Cardiac fibroblast (primary cell): ENCODE results near the gene YBX3.
A peak's percentile ranks its signal among the peaks of the same experiment; 100 is the strongest.
"Not testable (repeated sequence)": the region's sequence is repeated elsewhere in the genome, so short reads cannot be mapped to it uniquely, and the experiment has no call there.

Source experiments
- DNase-seq, 2 donors: peaks; one replicate each; pipeline versions ENCODE4 v3.0.0 to v3.0.0-alpha.2; 2010; ENCODE audit warnings: low read depth in 2 of 2
- H3K4me3 ChIP-seq, 2 donors: replicated peaks in 1 of 2; 1 replicate in 1 of 2; 2 replicates in 1 of 2; pipeline ENCODE4 v1.5.1; 2011; ENCODE audit warnings: low read depth in 2 of 2, low read length in 2 of 2, mild to moderate bottlenecking in 2 of 2, moderate library complexity in 1 of 2
- TF ChIP-seq, protein P1 (sequence below): IDR thresholded peaks from one replicate; pipeline ENCODE4 v1.5.1; 2011; ENCODE audit warnings: low read depth, mild to moderate bottlenecking, low read length, inconsistent platforms

YBX3 gene

DNA sequence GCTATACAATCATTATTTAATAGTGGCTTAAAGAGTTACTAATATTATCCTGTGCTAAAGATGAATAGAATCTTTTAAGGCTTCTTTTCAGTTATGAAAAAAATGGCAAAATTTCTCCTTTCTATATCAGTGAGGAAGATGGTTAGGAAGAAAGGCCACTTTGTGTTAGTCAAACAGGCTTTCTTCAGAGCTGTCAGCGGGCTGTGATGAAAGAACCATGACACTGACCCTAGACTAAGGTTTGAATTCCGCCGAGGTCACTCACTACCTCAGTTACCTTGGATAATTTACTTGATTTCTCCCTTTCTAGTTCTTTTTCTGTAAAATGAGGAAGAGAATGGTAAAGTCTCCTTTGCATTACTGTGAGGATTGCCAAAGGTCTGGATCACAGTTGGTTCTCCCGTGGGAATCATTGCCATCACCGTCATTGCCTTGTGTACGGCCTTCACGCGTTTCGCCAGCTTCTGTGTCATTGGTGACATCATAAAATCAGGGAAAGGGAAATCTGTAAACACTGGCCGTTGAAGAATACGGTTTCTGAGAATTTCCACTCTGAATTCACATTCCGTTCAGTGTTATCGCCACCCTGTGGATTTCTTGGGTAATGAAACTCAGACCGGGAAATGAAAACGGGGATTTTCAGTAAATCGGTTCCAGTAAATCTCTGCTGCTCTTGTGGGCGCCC is 26.7 kb upstream of the YBX3 start:
- DNase-seq = peak; percentile 97 to 98
- peak overlapping the region; percentile 16 to 37 for H3K4me3 ChIP-seq
- TF ChIP-seq, protein P1, sequence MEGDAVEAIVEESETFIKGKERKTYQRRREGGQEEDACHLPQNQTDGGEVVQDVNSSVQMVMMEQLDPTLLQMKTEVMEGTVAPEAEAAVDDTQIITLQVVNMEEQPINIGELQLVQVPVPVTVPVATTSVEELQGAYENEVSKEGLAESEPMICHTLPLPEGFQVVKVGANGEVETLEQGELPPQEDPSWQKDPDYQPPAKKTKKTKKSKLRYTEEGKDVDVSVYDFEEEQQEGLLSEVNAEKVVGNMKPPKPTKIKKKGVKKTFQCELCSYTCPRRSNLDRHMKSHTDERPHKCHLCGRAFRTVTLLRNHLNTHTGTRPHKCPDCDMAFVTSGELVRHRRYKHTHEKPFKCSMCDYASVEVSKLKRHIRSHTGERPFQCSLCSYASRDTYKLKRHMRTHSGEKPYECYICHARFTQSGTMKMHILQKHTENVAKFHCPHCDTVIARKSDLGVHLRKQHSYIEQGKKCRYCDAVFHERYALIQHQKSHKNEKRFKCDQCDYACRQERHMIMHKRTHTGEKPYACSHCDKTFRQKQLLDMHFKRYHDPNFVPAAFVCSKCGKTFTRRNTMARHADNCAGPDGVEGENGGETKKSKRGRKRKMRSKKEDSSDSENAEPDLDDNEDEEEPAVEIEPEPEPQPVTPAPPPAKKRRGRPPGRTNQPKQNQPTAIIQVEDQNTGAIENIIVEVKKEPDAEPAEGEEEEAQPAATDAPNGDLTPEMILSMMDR = peak; percentile 86

DNA sequence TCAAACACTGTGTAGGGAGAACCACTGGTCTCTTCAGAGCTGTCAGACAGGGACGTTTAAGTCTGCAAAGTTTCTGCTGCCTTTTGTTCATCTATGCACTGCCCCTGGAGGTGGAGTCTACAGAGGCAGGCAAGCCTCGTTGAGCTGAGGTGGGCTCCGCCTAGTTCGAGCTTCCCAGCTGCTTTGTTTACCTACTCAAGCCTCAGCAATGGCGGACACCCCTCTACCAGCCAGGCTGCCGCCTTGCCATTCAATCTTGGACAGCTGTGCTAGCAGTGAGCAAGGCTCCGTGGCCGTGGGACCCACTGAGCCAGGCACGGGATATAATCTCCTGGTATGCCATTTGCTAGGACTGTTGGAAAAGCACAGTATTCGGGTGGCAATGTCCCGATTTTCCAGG is 24.6 kb upstream of the YBX3 start:
- H3K4me3 ChIP-seq = no peak overlapping the region

GRCh38 chr12:10743420-10743819 is 20.3 kb upstream of the YBX3 start:
- not testable (repeated sequence) for DNase-seq, H3K4me3 ChIP-seq

More for the DNA sequence above, 24.6 kb upstream of the YBX3 start:
- no peak for DNase-seq
- TF ChIP-seq, protein P1 = no peak

GRCh38 chr12:10741845-10742244 is 18.7 kb upstream of the YBX3 start:
- no peak for DNase-seq
- no peak overlapping the region for H3K4me3 ChIP-seq
- TF ChIP-seq, protein P1 = no peak

DNA sequence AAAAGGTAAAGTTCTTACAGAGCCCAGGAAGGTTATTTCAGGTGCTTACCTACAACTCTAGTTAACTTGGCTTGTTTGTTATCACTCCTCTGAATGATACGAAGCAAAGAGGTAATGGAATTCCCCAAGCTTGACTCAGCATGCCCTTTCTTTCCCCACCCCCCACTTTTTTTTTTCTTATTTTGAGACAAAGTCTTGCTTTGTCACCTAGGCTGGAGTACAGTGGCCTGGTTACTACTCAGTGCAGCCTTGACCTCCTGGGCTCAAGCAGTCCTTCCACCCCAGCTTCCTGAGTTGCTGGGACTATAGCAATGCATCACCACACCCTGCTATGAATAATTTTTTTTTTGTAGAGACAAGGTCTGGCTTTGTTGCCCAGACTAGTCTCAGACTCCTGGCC is 17.1 kb upstream of the YBX3 start:
- TF ChIP-seq, protein P1 = no peak
- H3K4me3 ChIP-seq = no peak overlapping the region
- no peak for DNase-seq

DNA sequence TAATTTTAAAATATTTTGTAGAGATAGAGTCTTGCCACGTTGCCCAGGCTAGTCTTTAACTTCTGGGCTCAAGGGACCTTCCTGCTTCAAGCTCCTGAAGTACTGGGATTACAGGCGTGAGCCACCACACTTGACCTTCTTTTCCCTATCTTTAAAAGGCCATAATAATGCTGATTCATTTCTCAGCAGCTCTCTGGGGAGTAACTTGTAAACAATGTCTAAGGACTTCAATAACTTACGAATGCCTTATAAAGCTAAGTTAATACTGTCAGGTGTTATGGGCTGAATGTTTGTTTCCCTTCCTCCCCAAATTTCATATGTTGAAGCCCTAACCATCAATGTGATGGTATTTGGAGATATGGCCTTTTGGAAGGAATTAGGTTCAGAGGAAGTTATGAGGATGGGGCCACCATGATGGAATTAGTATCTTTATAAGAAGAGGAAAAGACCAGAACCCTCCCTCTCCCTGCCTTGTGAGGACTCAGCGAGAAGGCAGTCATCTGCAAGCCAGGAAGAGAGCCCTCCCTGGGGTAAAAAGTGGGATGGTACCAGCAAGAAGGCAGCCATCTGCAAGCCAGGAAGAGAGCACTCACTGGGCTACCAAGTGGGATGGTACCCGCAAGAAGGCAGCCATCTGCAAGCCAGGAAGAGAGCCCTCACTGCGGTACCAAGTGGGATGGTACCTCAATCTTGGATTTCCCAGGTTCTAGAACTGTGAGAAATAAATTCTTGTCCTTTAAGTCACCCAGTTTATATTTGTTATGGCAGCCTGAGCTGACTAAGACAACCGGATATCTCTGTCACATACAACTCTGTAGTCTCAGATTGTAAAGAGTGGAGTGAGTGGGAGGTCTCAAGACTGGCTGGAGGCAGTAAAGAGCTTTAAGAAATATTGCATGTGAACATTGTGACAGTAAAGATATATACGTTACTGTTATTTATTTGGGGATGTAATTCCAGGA is 16.3 kb upstream of the YBX3 start:
- peak in 1 of 2 donors; percentile 33 for DNase-seq
- TF ChIP-seq, protein P1 = no peak
- no peak overlapping the region for H3K4me3 ChIP-seq

- no peak for DNase-seq
- TF ChIP-seq, protein P1 = no peak
- H3K4me3 ChIP-seq = no peak overlapping the region
Observed at GRCh38 chr12:10737249-10737648, 14.1 kb upstream of the YBX3 start.
